Myocyte (in vitro differentiated cells): ENCODE measurements around the gene MUC21. TPM values are rescaled to one million over a fixed set of nuclear protein-coding genes. Genes with fewer than 3 reads are reported as not detected.
"Not testable (repeated sequence)": the region's sequence is repeated elsewhere in the genome, so short reads cannot be mapped to it uniquely, and the experiment has no call there.

ENCODE experiments used
- DNase-seq: peaks from one replicate; pipeline ENCODE4 v3.0.0-alpha.2; 2012; ENCODE audit warnings: low read depth
- total RNA-seq: library from RNA; depleted of rRNA; stranded (reverse); fragments of >200 nt; gene quantifications from 2 replicates; pipeline ENCODE4 v1.2.3, GENCODE V29; 2014

Gene MUC21
- total RNA-seq, 1 donor from 2014 or later, result not detected

GRCh38 chr6:31007694-31008093 is 24.2 kb downstream of the MUC21 start:
- peak; percentile 89 for DNase-seq

GRCh38 chr6:31008165-31008564 is 24.6 kb downstream of the MUC21 start:
- DNase-seq, result no peak

- DNase-seq, result no peak
Measured at GRCh38 chr6:31009731-31010130, 26.2 kb downstream of the MUC21 start.

GRCh38 chr6:31010393-31011060 is 27.0 kb downstream of the MUC21 start, which contains the start of gene MUC22:
MUC22 (plus strand) TSS chr6:31010474; CDS start chr6:31010707, 233 bp downstream.
- DNase-seq, result peak; percentile 19

- DNase-seq, result no peak
Measured at GRCh38 chr6:31011153-31011552, 27.6 kb downstream of the MUC21 start.

DNA sequence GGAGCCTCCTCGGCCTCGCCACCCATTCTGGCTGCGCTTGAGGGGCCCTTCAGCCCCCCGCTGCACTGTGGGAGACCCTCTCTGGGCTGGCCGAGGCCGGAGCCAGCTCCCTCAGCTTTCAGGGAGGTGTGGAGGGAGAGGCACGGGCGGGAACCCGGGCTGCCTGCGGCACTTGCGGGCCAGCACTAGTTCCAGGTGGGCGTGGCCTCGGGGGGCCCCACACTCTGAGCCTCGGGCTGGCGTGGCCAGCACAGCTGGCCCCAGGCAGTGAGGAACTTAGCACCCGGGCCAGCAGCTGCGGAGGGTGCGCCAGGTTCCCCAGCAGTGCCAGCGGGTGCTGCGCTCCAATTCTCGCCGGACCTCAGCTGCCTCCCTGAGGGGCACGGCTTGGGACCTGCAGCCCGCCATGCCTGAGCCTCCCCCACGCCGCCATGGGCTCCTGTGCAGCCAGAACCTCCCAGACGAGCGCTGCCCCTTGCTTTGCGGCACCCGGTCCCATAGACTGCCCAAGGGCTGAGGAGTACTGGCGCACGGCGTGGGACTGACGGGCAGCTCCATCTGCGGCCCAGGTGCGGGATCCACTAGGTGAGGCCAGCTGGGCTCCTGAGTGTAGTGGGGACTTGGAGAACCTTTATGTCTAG is 33.3 kb downstream of the MUC21 start:
- no peak for DNase-seq

DNA sequence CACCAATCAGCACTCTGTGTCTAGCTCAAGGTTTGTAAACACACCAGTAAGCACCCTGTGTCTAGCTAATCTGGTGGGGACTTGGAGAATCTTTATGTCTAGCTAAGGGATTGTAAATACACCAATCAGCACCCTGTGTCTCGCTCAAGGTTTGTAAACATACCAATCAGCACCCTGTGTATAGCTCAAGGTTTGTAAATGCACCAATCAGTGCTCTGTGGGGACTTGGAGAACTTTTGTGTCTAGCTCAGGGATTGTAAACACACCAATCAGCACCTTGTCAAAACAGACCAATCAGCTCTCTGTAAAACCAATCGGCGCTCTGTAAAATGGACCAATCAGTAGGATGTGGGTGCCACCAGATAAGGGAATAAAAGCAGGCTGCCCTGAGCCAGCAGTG is 33.9 kb downstream of the MUC21 start:
- not testable (repeated sequence) for DNase-seq

- DNase-seq, result no peak
Measured at GRCh38 chr6:31020057-31020456, 36.5 kb downstream of the MUC21 start.

GRCh38 chr6:31020631-31021255 is 37.2 kb downstream of the MUC21 start:
- not testable (repeated sequence) for DNase-seq

DNA sequence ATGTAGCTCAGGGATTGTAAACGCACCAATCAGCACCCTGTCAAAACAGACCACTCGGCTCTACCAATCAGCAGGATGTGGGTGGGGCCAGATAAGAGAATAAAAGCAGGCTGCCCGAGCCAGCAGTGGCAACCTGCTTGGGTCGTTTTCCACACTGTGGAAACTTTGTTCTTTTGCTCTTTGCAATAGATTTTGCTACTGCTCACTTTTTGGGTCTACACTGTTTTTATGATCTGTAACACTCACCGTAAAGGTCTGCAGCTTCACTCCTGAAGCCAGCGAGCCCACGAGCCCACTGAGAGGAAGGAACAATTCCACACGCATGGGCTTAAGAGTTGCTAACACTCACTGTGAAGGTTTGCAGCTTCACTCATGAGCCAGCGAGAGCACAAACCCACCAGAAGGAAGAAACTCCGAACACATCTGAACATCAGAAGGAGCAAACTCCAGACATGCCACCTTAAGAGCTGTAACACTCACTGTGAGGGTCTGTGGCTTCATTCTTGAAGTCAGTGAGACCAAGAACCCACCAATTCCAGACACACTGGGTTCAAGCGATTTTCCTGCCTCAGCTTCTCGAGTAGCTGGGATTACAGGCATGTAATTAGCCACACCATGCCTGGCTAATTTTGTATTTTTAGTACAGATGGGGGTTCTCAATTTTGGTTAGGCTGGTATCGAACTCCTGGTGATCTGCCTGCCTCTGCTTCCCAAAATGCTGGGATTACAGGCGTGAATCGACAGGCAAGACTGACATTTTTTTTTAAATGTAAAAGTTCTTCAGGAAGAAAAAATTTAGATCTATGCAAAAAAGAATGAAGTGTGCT is 38.4 kb downstream of the MUC21 start:
- not testable (repeated sequence) for DNase-seq

DNA sequence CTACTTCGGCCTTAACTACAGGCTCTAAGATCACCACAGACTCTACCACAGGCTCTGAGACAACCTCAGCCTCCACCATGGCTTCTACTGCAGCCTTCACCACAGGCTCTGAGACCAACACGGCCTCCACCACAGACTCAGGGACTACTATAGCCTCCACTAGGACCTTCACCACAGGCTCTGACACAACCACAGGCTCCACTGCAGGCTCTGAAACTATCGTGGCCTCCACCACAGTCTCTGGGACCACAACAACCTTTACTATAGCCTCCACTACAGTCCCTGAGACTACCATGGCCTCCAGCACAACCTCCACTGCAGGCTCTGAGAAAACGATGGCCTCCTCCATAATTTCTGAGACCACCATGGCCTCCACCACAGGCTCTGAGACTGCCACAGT is 42.1 kb downstream of the MUC21 start:
- DNase-seq, result no peak

GRCh38 chr6:31031095-31031494 is 47.6 kb downstream of the MUC21 start:
- no peak for DNase-seq

DNA sequence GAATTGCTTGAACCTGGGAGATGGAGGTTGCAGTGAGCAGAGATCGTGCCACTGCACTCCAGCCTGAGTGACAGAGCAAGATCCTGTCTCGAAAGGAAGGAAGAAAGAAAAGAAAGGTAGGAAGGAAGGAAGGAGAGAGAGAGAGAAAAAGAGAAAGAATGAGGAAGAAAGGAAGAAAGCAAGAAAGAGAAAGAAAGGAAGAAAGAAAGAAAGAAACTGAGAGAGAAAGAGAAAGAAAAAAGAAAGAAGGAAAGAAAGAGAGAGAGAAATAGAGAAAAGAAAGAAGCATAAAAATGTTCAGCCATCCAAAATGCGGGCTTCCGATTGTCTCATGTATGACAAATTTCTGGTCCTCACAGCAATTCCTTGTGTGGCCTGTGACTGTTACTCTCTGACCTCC is 49.6 kb downstream of the MUC21 start:
- DNase-seq, result no peak

- DNase-seq, result no peak
Measured at GRCh38 chr6:31035862-31036497, 52.5 kb downstream of the MUC21 start.

DNA sequence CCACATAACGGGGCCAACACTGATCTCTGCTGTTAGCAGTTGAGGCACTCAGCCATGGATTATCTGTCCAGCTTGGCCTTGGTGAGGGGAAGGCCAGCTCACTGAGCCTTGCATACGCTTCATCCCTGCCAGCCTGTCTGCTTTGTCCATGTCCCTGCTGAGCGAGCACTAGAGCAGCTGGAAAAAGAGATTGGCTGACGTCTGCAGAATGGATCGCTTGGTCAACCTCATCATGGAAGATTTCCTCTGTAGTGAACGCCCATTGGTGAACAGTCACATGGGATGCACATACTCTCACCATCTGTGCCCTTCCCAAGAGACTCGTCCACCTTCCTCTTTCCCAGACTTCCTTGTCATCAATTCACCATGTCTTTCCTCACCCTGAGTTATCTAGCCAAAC is 53.7 kb downstream of the MUC21 start:
- peak; percentile 93 for DNase-seq

GRCh38 chr6:31037682-31038081 is 54.2 kb downstream of the MUC21 start:
- peak; percentile 78 for DNase-seq

- DNase-seq, result no peak
Measured at GRCh38 chr6:31038559-31038958, 55.0 kb downstream of the MUC21 start.
